ENCODE results near the gene ATG7.

GRCh38 chr3:11328196-11328945 is 56.2 kb downstream of the ATG7 start:
- TF ChIP-seq SUZ12 (IDR thresholded peaks at IDR 0.05; ENCODE audit: extremely low read depth, insufficient read depth, insufficient read length) (no peak), YY1 (IDR thresholded peaks at IDR 0.05; ENCODE audit: insufficient read depth, insufficient read length) (no peak)
